Small intestine (tissue), 4 donors: ENCODE results near the gene KMT5C. TPM values are rescaled to one million over a fixed set of nuclear protein-coding genes. Genes with fewer than 3 reads are reported as not detected.

ENCODE experiments used
- polyA plus RNA-seq, 4 donors: library from polyadenylated mRNA; stranded (reverse) in 3 of 4; unstranded in 1 of 4; fragments of 200-250 nt in 3 of 4; fragments of 120-200 nt in 1 of 4; gene quantifications; one replicate each; pipeline versions ENCODE4 v1.2.1 to v1.2.3, GENCODE V29; 2013
- donor health status: healthy with polysubstance abuse.
- donor health status: Bipolar disorder and iron deficiency.
- donor health status: healthy.

The KMT5C gene
- polyA plus RNA-seq, 4 donors: 10.3 to 18.4 (median 14.3) TPM

Other genes starting within 250 kb of the KMT5C start
- 100 to 1,000 TPM in 2 of 4 donors, 10 to 100 TPM in 2; 68.3 to 192 (median 132) TPM for gene PPP1R12C, start 222.2 kb upstream of the KMT5C start, polyA plus RNA-seq
- 10 to 100 TPM in 1 of 4 donors, 1 to 10 TPM in 2, under 1 TPM in 1; 0.18 to 20.1 (median 5.3) TPM for gene TNNT1, start 190.7 kb upstream of the KMT5C start, polyA plus RNA-seq
- 10 to 100 TPM in 1 of 4 donors, 1 to 10 TPM in 2, under 1 TPM in 1; 0.59 to 39.7 (median 1.5) TPM for gene TNNI3, start 182.1 kb upstream of the KMT5C start, polyA plus RNA-seq
- gene DNAAF3, start 173.3 kb upstream of the KMT5C start, polyA plus RNA-seq: under 1 TPM in 2 of 4 donors, not detected in 2; 0.62 to 0.64 TPM
- 1 to 10 TPM in 2 of 4 donors, under 1 TPM in 2; 0.22 to 4.7 (median 1.1) TPM for gene SYT5, start 159.6 kb upstream of the KMT5C start, polyA plus RNA-seq
- gene PTPRH, start 130.4 kb upstream of the KMT5C start, polyA plus RNA-seq: 100 to 1,000 TPM in 2 of 4 donors, 10 to 100 TPM in 2; 33.4 to 158 (median 89.7) TPM
- 100 to 1,000 TPM in 1 of 4 donors, 10 to 100 TPM in 3; 22.8 to 255 (median 72.6) TPM for gene TMEM86B, start 111.1 kb upstream of the KMT5C start, polyA plus RNA-seq
- 10 to 100 TPM; 43.4 to 67.5 (median 48.9) TPM for gene PPP6R1, start 80.9 kb upstream of the KMT5C start, polyA plus RNA-seq
- gene HSPBP1, start 59.8 kb upstream of the KMT5C start, polyA plus RNA-seq: 10 to 100 TPM; 25.9 to 61.9 (median 31.4) TPM
- 1 to 10 TPM in 3 of 4 donors, under 1 TPM in 1; 0.22 to 3.5 (median 2.7) TPM for gene BRSK1, start 55.9 kb upstream of the KMT5C start, polyA plus RNA-seq
- 100 to 1,000 TPM in 1 of 4 donors, 10 to 100 TPM in 3; 33.2 to 125 (median 79.2) TPM for gene TMEM150B, start 14.5 kb upstream of the KMT5C start, polyA plus RNA-seq
- under 1 TPM in 2 of 4 donors, not detected in 2; 0.07 to 0.09 TPM for gene COX6B2, start 14.8 kb downstream of the KMT5C start, polyA plus RNA-seq
- gene GARIN5B, start 23.4 kb downstream of the KMT5C start, polyA plus RNA-seq: under 1 TPM in 1 of 4 donors, not detected in 3; 0.03 TPM
- gene IL11, start 30.6 kb downstream of the KMT5C start, polyA plus RNA-seq: under 1 TPM in 2 of 4 donors, not detected in 2; 0.19 to 0.67 TPM
- gene TMEM190, start 37.0 kb downstream of the KMT5C start, polyA plus RNA-seq: under 1 TPM in 2 of 4 donors, not detected in 2; 0.30 to 0.31 TPM
- 1 to 10 TPM in 3 of 4 donors, not detected in 1; 1.6 to 9.4 (median 2.2) TPM for gene TMEM238, start 44.4 kb downstream of the KMT5C start, polyA plus RNA-seq
- gene RPL28, start 46.1 kb downstream of the KMT5C start, polyA plus RNA-seq: 1,000 to 10,000 TPM; 1,338 to 2,360 (median 2,018) TPM
- gene UBE2S, start 67.9 kb downstream of the KMT5C start, polyA plus RNA-seq: 10 to 100 TPM in 2 of 4 donors, 1 to 10 TPM in 2; 7.2 to 30.1 (median 16.4) TPM
- gene SHISA7, start 103.4 kb downstream of the KMT5C start, polyA plus RNA-seq: under 1 TPM in 2 of 4 donors, not detected in 2; 0.12 to 0.21 TPM
- 100 to 1,000 TPM in 1 of 4 donors, 10 to 100 TPM in 3; 28.8 to 164 (median 78.4) TPM for gene ISOC2, start 121.8 kb downstream of the KMT5C start, polyA plus RNA-seq
- gene C19orf85, start 124.9 kb downstream of the KMT5C start, polyA plus RNA-seq: not detected
- gene ZNF628, start 136.7 kb downstream of the KMT5C start, polyA plus RNA-seq: 1 to 10 TPM; 1.1 to 7.0 (median 5.0) TPM
- 10 to 100 TPM in 1 of 4 donors, 1 to 10 TPM in 3; 5.8 to 10.2 (median 7.8) TPM for gene NAT14, start 145.3 kb downstream of the KMT5C start, polyA plus RNA-seq
- gene SSC5D, start 148.6 kb downstream of the KMT5C start, polyA plus RNA-seq: 1 to 10 TPM in 1 of 4 donors, under 1 TPM in 2, not detected in 1; 0.49 to 2.2 (median 0.54) TPM
- under 1 TPM in 1 of 4 donors, not detected in 3; 0.06 TPM for gene SBK2, start 197.3 kb downstream of the KMT5C start, polyA plus RNA-seq
- gene SBK3, start 205.7 kb downstream of the KMT5C start, polyA plus RNA-seq: under 1 TPM in 2 of 4 donors, not detected in 2; 0.18 to 0.39 TPM
- 10 to 100 TPM in 1 of 4 donors, 1 to 10 TPM in 3; 2.2 to 12.7 (median 4.8) TPM for gene ZNF579, start 241.0 kb downstream of the KMT5C start, polyA plus RNA-seq